GM12878 (cell line): ENCODE measurements around the gene ZNF688. TPM values are rescaled to one million over a fixed set of nuclear protein-coding genes. Genes with fewer than 3 reads are reported as not detected.

Experiments
- ATAC-seq: fragments of 200-7000 bp; cut with Tn5 transposase; 3 replicates; pipeline ENCODE4 v1.9.1; 2020; ENCODE audit warnings: mild to moderate bottlenecking, moderate library complexity
- BruUV-seq: library from RNA; stranded (reverse); fragments of 400-500 nt; replicated peaks from 2 replicates; lab custom pipeline; 2021; lab: Mats Ljungman, UMichigan
- CTCF ChIA-PET: fragments of 300-600 bp; sonication (Branson Sonifier 250); formaldehyde crosslinking; extraction: SDS; loops from one replicate; lab custom pipeline; 2021; ENCODE audit warnings: inconsistent platforms; lab: Yijun Ruan, JAX
- POLR2A ChIA-PET: fragments of 350-600 bp; formaldehyde crosslinking; extraction: SDS; loops from one replicate; lab custom pipeline; 2021; ENCODE audit warnings: inconsistent platforms; lab: Charles Lee
- RAD21 ChIA-PET: fragments of 300-600 bp; sonication (Branson Sonifier 250); formaldehyde crosslinking; loops from one replicate; lab custom pipeline; 2023; ENCODE audit warnings: antibody characterized with exemption; ENCODE audit not compliant: unreplicated experiment; lab: Charles Lee
- SMC1A ChIA-PET: fragments of 300-600 bp; sonication (Branson Sonifier 250); formaldehyde crosslinking; loops from one replicate; lab custom pipeline; 2023; ENCODE audit not compliant: unreplicated experiment, uncharacterized antibody; lab: Charles Lee
- DNase-seq: peaks from one replicate; pipeline ENCODE4 v3.0.0-alpha.2; 2011; ENCODE audit warnings: low read depth, low spot score
- FAIRE-seq: peaks from 3 replicates; lab custom pipeline; 2011; peaks lifted over from hg19 to GRCh38; lab: Jason Lieb, UNC
- H2AFZ ChIP-seq: 2 replicates; pipeline ENCODE4 v1.6.0; 2011; ENCODE audit warnings: low read depth, low read length, control low read depth; ENCODE audit not compliant: control insufficient read depth
- H3K27ac ChIP-seq: 2 replicates; pipeline ENCODE4 v1.5.1; 2011; ENCODE audit warnings: control low read depth; ENCODE audit not compliant: control insufficient read depth, insufficient read depth
- H3K27me3 ChIP-seq, 2 experiments: replicated peaks in 1 of 2; 2 replicates each; pipeline versions ENCODE4 v1.6.0 to v1.6.1; 2011; ENCODE audit warnings: low read length in 1 of 2; ENCODE audit not compliant: control insufficient read depth in 2 of 2, insufficient read depth in 2 of 2
- H3K36me3 ChIP-seq, 2 experiments: 2 replicates each; pipeline ENCODE4 v1.5.1; 2011; ENCODE audit warnings: low read length in 1 of 2; ENCODE audit not compliant: control insufficient read depth in 2 of 2, insufficient read depth in 2 of 2
- H3K4me1 ChIP-seq: 2 replicates; pipeline ENCODE4 v1.6.1; 2011; ENCODE audit warnings: mild to moderate bottlenecking, low read length, moderate library complexity, mixed read lengths; ENCODE audit not compliant: control insufficient read depth, insufficient read depth
- H3K4me2 ChIP-seq: 2 replicates; pipeline ENCODE4 v1.6.0; 2011; ENCODE audit warnings: control low read depth; ENCODE audit not compliant: control insufficient read depth, insufficient read depth
- H3K4me3 ChIP-seq: fragments of 200-600 bp; sonication (generic); 2 replicates; pipeline ENCODE4 v1.5.1; 2016
- H3K79me2 ChIP-seq: 2 replicates; pipeline ENCODE4 v1.6.0; 2011; ENCODE audit warnings: low read length; ENCODE audit not compliant: control insufficient read depth, insufficient read depth
- H3K9ac ChIP-seq: 2 replicates; pipeline ENCODE4 v1.8.0; 2011; ENCODE audit warnings: low read length, control low read depth, mixed read lengths; ENCODE audit not compliant: control insufficient read depth, insufficient read depth
- H3K9me3 ChIP-seq: replicated peaks from 3 replicates; pipeline ENCODE4 v1.5.1; 2011; ENCODE audit warnings: mild to moderate bottlenecking, low read length; ENCODE audit not compliant: control insufficient read depth, insufficient read depth
- H4K20me1 ChIP-seq: 2 replicates; pipeline ENCODE4 v1.6.0; 2011; ENCODE audit not compliant: control insufficient read depth, insufficient read depth
- ASH2L ChIP-seq: fragments of 300-600, 200-600 bp; sonication (generic); IDR thresholded peaks from 2 replicates; pipeline ENCODE4 v1.6.1; 2017; ENCODE audit warnings: low read depth, mild to moderate bottlenecking, borderline replicate concordance
- BCL3 ChIP-seq: IDR thresholded peaks from 2 replicates; pipeline ENCODE4 v1.6.1; 2011; ENCODE audit warnings: borderline replicate concordance, low read depth, mild to moderate bottlenecking, moderate library complexity, low read length; ENCODE audit not compliant: insufficient read depth, poor library complexity, severe bottlenecking
- CEBPB ChIP-seq, 2 experiments: fragments of 150-350 bp in 1 of 2; IDR thresholded peaks; 2 replicates each; pipeline ENCODE4 v1.6.1; 2012 to 2014; ENCODE audit warnings: low read depth in 2 of 2, low read length in 2 of 2, borderline replicate concordance in 1 of 2, inconsistent platforms in 1 of 2
- CHD1 ChIP-seq: IDR thresholded peaks from 2 replicates; pipeline ENCODE4 v1.6.1; 2012; ENCODE audit warnings: low read depth, low read length, improper control_type of control experiment
- EP300 ChIP-seq, 2 experiments: fragments of 150-350 bp in 1 of 2; IDR thresholded peaks; 2 replicates each; pipeline ENCODE4 v1.6.1; 2011 to 2012; ENCODE audit warnings: low read depth in 2 of 2, low read length in 2 of 2, borderline replicate concordance in 1 of 2, improper control_type of control experiment in 1 of 2, inconsistent platforms in 1 of 2; ENCODE audit not compliant: control insufficient read depth in 1 of 2
- HCFC1 ChIP-seq: fragments of 150-350 bp; IDR thresholded peaks from 2 replicates; pipeline ENCODE4 v1.6.1; 2014; ENCODE audit warnings: low read length
- IRF5 ChIP-seq: fragments of 450-650 bp; IDR thresholded peaks from 2 replicates; pipeline ENCODE4 v1.6.1; 2017; ENCODE audit warnings: borderline replicate concordance
- JUNB ChIP-seq: IDR thresholded peaks from 2 replicates; pipeline ENCODE4 v1.6.1; 2016; ENCODE audit warnings: antibody characterized with exemption, mild to moderate bottlenecking
- NFXL1 ChIP-seq: fragments of 450-650 bp; IDR thresholded peaks from 2 replicates; pipeline ENCODE4 v1.6.1; 2017; ENCODE audit warnings: antibody characterized with exemption, mild to moderate bottlenecking, borderline replicate concordance
- NR2C2 ChIP-seq: IDR thresholded peaks from 2 replicates; pipeline ENCODE4 v1.6.1; 2011; ENCODE audit warnings: borderline replicate concordance, low read depth; ENCODE audit not compliant: control insufficient read depth, insufficient read length
- RAD21 ChIP-seq: IDR thresholded peaks from 2 replicates; pipeline ENCODE4 v1.6.1; 2011; ENCODE audit warnings: mild to moderate bottlenecking, low read depth, low read length, moderate library complexity; ENCODE audit not compliant: insufficient read depth
- RB1 ChIP-seq: fragments of 450-650 bp; formaldehyde crosslinking; IDR thresholded peaks from 2 replicates; pipeline ENCODE4 v1.6.1; 2017; ENCODE audit warnings: mild to moderate bottlenecking, borderline replicate concordance
- SIX5 ChIP-seq: IDR thresholded peaks from 2 replicates; pipeline ENCODE4 v1.6.1; 2011; ENCODE audit warnings: mild to moderate bottlenecking, low read depth, low read length, moderate library complexity; ENCODE audit not compliant: severe bottlenecking
- SP1 ChIP-seq: IDR thresholded peaks from one replicate; pipeline ENCODE4 v1.6.1; 2011; ENCODE audit warnings: low read depth, low read length
- YBX1 ChIP-seq: fragments of 450-650 bp; IDR thresholded peaks from 2 replicates; pipeline ENCODE4 v1.6.1; 2016; ENCODE audit warnings: antibody characterized with exemption
- ZNF622 ChIP-seq: fragments of 450-650 bp; IDR thresholded peaks from 2 replicates; pipeline ENCODE4 v1.6.1; 2017; ENCODE audit warnings: mild to moderate bottlenecking, inconsistent platforms
- WGBS: methylation state at CpG from one replicate; pipeline ENCODE4 v1.1.6; 2016; ENCODE audit warnings: low lambda C conversion rate; ENCODE audit not compliant: insufficient replicate concordance, insufficient coverage; ENCODE audit errors: missing lambda C conversion rate; 5-methylcytosine and 5-hydroxymethylcytosine counted together
- in situ Hi-C: fragments of 300-500 bp; cut with MboI; formaldehyde crosslinking; loops from 9 replicates; pipeline ENCODE4 v1.14.3; 2018; ENCODE audit warnings: mixed read lengths
- intact Hi-C: fragments of 100-400 bp; cut with micrococcal nuclease; formaldehyde crosslinking; loops from one replicate; pipeline ENCODE4 v1.14.2; 2022; ENCODE audit not compliant: unreplicated experiment
- polyA plus RNA-seq, 11 experiments: library from polyadenylated mRNA; depleted of rRNA in 4 of 11; unstranded in 6 of 11; stranded (reverse) in 5 of 11; fragments of >200 nt; fragmentation: Nextera tagmentation in 4 of 11; fragmentation: Illumina TruSeq in 1 of 11; extraction: Ambion mirVana in 4 of 11; extraction: Trizol in 1 of 11; gene quantifications; 1 replicate in 1 of 11; 2 replicates in 10 of 11; pipeline versions ENCODE4 v1.2.1 to v1.2.3, GENCODE V29; 2011 to 2016; ENCODE audit warnings: inconsistent platforms in 2 of 11, missing spikeins in 2 of 11, low read depth in 1 of 11
- total RNA-seq, 4 experiments: library from RNA; depleted of rRNA in 3 of 4; stranded (reverse); fragments of >200 nt in 3 of 4; fragmentation: Illumina TruSeq in 1 of 4; extraction: Trizol in 1 of 4; gene quantifications; 2 replicates each; pipeline versions ENCODE4 v1.2.1 to v1.2.3, GENCODE V29; 2013 to 2021
- TF ChIP-seq, protein P1 (sequence below): IDR thresholded peaks from 2 replicates; pipeline ENCODE4 v1.6.1; 2012; ENCODE audit warnings: low read depth, low read length, improper control_type of control experiment
- TF ChIP-seq, protein P2 (sequence below): fragments of 450-650 bp; IDR thresholded peaks from 2 replicates; pipeline ENCODE4 v1.6.1; 2016; ENCODE audit warnings: mild to moderate bottlenecking, moderate library complexity, borderline replicate concordance

ZNF688 gene
- total and polyA plus RNA-seq, 10 of the 15 experiments (the other 5 are each of a cell fraction or from before 2014, with no cell fraction given), result 0.14 to 17.4 (median 10.6) TPM

DNA sequence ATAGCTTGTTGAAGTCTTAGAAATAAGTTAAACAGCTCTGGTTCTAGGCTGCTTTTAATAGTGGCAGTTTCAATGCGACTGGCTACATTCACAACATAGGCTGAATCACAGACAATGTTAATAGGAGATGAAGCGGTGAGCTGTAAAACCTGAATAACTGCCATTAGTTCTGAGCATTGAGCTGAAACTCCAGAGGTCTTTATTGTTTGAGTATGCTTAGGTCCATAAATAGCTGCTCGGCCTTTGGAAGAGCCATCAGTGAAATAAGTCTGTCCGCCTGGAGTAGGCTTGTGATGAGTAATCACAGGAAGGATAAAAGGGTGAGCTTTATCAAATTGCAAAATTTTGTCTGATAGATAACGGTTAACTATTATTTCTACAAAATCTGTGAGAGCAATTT is 48.1 kb upstream of the ZNF688 start:
- no peaks in the 10 kb centered on the region for H3K4me1 ChIP-seq
- BruUV-seq, result no TSS peak
- intact Hi-C loops, result no loop called here
- ChIA-PET CTCF (interaction anchor here (1.0 to 5.7 kb wide), 8 partner anchors 9 to 210 kb away, joined by 3 to 24 read pairs (median 4); partner anchors contain the start of gene DCTPP1), POLR2A (interaction anchor here (0.5 kb wide), 1 partner anchor 17 kb away, joined by 3 read pairs; no protein-coding TSS in a partner anchor), RAD21 (interaction anchor here (0.6 to 2.3 kb wide), 6 partner anchors 31 to 528 kb away, joined by 3 to 10 read pairs (median 3); partner anchors contain the start of genes DCTPP1, PRR14 and TBX6), SMC1A (interaction anchor here (1.0 to 2.5 kb wide), 4 partner anchors 8 to 26 kb away, joined by 3 to 9 read pairs (median 4); partner anchors contain the start of gene ZNF689)
- no peak overlapping the region for H3K9ac ChIP-seq
- in situ Hi-C loops, result no loop called here
- no peaks in the 10 kb centered on the region for H3K36me3 ChIP-seq
- no peaks in the 10 kb centered on the region; the same call in 2 of the 3 replicates for H3K9me3 ChIP-seq
- no peak overlapping the region for H3K27ac ChIP-seq
- no peaks in the 10 kb centered on the region for H3K79me2 ChIP-seq
- H2AFZ ChIP-seq, result no peak overlapping the region
- H3K4me2 ChIP-seq, result no peak overlapping the region
- ATAC-seq (no peak), DNase-seq (no peak), FAIRE-seq (no peak)
- 49% methylated on average over 5 of the region's 5 CpGs for WGBS
- no peaks in the 10 kb centered on the region for H3K27me3 ChIP-seq
- H3K4me3 ChIP-seq, result no peak overlapping the region
- no peaks in the 10 kb centered on the region for H4K20me1 ChIP-seq
- no peak for TF ChIP-seq CHD1
- no peak for TF ChIP-seq RAD21
- TF ChIP-seq NR2C2, result no peak
- no peak for TF ChIP-seq YBX1
- no peak for TF ChIP-seq SIX5
- TF ChIP-seq, protein P1, sequence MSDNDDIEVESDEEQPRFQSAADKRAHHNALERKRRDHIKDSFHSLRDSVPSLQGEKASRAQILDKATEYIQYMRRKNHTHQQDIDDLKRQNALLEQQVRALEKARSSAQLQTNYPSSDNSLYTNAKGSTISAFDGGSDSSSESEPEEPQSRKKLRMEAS, result no peak
- TF ChIP-seq, protein P2, sequence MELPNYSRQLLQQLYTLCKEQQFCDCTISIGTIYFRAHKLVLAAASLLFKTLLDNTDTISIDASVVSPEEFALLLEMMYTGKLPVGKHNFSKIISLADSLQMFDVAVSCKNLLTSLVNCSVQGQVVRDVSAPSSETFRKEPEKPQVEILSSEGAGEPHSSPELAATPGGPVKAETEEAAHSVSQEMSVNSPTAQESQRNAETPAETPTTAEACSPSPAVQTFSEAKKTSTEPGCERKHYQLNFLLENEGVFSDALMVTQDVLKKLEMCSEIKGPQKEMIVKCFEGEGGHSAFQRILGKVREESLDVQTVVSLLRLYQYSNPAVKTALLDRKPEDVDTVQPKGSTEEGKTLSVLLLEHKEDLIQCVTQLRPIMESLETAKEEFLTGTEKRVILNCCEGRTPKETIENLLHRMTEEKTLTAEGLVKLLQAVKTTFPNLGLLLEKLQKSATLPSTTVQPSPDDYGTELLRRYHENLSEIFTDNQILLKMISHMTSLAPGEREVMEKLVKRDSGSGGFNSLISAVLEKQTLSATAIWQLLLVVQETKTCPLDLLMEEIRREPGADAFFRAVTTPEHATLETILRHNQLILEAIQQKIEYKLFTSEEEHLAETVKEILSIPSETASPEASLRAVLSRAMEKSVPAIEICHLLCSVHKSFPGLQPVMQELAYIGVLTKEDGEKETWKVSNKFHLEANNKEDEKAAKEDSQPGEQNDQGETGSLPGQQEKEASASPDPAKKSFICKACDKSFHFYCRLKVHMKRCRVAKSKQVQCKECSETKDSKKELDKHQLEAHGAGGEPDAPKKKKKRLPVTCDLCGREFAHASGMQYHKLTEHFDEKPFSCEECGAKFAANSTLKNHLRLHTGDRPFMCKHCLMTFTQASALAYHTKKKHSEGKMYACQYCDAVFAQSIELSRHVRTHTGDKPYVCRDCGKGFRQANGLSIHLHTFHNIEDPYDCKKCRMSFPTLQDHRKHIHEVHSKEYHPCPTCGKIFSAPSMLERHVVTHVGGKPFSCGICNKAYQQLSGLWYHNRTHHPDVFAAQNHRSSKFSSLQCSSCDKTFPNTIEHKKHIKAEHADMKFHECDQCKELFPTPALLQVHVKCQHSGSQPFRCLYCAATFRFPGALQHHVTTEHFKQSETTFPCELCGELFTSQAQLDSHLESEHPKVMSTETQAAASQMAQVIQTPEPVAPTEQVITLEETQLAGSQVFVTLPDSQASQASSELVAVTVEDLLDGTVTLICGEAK, result no peak
- TF ChIP-seq NFXL1, result no peak
- TF ChIP-seq RB1, result no peak
- no peak for TF ChIP-seq JUNB
- no peak for TF ChIP-seq CEBPB (IDR thresholded peaks at IDR 0.05; ENCODE audit: borderline replicate concordance in 1 of 2, low read depth in 2 of 2, low read length in 2 of 2)
- no peak for TF ChIP-seq BCL3
- TF ChIP-seq ASH2L, result no peak
- TF ChIP-seq EP300 (IDR thresholded peaks at IDR 0.05; ENCODE audit: borderline replicate concordance in 1 of 2, control insufficient read depth in 1 of 2, low read depth in 2 of 2, low read length in 2 of 2), result no peak
- TF ChIP-seq HCFC1, result no peak
- no peak for TF ChIP-seq IRF5
- TF ChIP-seq ZNF622, result no peak
- no peak for TF ChIP-seq SP1
